ENCODE results near the gene CCDC88A.

The CCDC88A gene

GRCh38 chr2:55365303-55365702 lies 54.4 kb downstream of the CCDC88A start:
- no peak overlapping the region for H3K27ac ChIP-seq (ENCODE audit: extremely low read depth, low read depth, low read length)
- TF ChIP-seq, protein P1, sequence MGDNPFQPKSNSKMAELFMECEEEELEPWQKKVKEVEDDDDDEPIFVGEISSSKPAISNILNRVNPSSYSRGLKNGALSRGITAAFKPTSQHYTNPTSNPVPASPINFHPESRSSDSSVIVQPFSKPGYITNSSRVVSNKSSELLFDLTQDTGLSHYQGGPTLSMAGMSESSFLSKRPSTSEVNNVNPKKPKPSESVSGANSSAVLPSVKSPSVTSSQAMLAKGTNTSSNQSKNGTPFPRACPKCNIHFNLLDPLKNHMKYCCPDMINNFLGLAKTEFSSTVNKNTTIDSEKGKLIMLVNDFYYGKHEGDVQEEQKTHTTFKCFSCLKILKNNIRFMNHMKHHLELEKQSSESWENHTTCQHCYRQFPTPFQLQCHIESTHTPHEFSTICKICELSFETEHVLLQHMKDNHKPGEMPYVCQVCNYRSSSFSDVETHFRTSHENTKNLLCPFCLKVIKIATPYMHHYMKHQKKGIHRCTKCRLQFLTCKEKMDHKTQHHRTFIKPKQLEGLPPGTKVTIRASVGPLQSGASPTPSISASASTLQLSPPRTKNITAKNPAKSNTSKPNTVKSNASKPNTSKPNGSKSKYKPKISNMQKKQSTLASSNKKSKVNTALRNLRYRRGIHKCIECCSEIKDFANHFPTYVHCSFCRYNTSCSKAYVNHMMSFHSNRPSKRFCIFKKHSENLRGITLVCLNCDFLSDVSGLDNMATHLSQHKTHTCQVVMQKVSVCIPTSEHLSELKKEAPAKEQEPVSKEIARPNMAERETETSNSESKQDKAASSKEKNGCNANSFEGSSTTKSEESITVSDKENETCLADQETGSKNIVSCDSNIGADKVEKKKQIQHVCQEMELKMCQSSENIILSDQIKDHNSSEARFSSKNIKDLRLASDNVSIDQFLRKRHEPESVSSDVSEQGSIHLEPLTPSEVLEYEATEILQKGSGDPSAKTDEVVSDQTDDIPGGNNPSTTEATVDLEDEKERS (tag by site-specific recombination; IDR thresholded peaks at IDR 0.05): no peak
- no peak for TF ChIP-seq ZNF433 (tag by site-specific recombination; IDR thresholded peaks at IDR 0.05; ENCODE audit: low read depth)
- no peak for TF ChIP-seq ZFP37 (tag by site-specific recombination; IDR thresholded peaks at IDR 0.05)
- TF ChIP-seq ZNF19 (tag by site-specific recombination; IDR thresholded peaks at IDR 0.05; ENCODE audit: low read depth): no peak
- no peak for TF ChIP-seq ZNF654 (tag by site-specific recombination; IDR thresholded peaks at IDR 0.05; ENCODE audit: low read depth)
- TF ChIP-seq ZNF112 (tag by site-specific recombination; IDR thresholded peaks at IDR 0.05): no peak
- TF ChIP-seq ZNF76 (tag by site-specific recombination; IDR thresholded peaks at IDR 0.05; ENCODE audit: borderline replicate concordance, low read depth): no peak
- TF ChIP-seq ZNF692 (tag by site-specific recombination; IDR thresholded peaks at IDR 0.05): no peak
- no peak for TF ChIP-seq ZNF280C (tag by site-specific recombination; IDR thresholded peaks at IDR 0.05)
- TF ChIP-seq KLF16 (tag by site-specific recombination; IDR thresholded peaks at IDR 0.05): no peak
- no peak for TF ChIP-seq MZF1 (tag by site-specific recombination; IDR thresholded peaks at IDR 0.05; ENCODE audit: borderline replicate concordance)
- no peak for TF ChIP-seq PRDM10 (tag by site-specific recombination; IDR thresholded peaks at IDR 0.05)
- no peak for TF ChIP-seq ZNF335 (tag by site-specific recombination; conservative IDR thresholded peaks at IDR 0.05)
- no peak for TF ChIP-seq ZNF660 (tag by site-specific recombination; IDR thresholded peaks at IDR 0.05)
- TF ChIP-seq, protein P2, sequence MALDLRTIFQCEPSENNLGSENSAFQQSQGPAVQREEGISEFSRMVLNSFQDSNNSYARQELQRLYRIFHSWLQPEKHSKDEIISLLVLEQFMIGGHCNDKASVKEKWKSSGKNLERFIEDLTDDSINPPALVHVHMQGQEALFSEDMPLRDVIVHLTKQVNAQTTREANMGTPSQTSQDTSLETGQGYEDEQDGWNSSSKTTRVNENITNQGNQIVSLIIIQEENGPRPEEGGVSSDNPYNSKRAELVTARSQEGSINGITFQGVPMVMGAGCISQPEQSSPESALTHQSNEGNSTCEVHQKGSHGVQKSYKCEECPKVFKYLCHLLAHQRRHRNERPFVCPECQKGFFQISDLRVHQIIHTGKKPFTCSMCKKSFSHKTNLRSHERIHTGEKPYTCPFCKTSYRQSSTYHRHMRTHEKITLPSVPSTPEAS (tag by site-specific recombination; IDR thresholded peaks at IDR 0.05): no peak
- no peak for TF ChIP-seq ZNF416 (tag by site-specific recombination; IDR thresholded peaks at IDR 0.05)
- no peak for TF ChIP-seq ZNF768 (tag by site-specific recombination; IDR thresholded peaks at IDR 0.05)
- no peak for TF ChIP-seq ZNF488 (tag by site-specific recombination; IDR thresholded peaks at IDR 0.05)
- TF ChIP-seq ZNF114 (tag by site-specific recombination; IDR thresholded peaks at IDR 0.05): no peak
- no peak for TF ChIP-seq GFI1B (tag by site-specific recombination; IDR thresholded peaks at IDR 0.05)
- POLR2A ChIA-PET: no interaction called here
- peaks cover 0 to 4% of the 10 kb centered on the region in 2 experiments; a peak in 2 of 3 replicates for H3K36me3 ChIP-seq (ENCODE audit: control insufficient read depth in 2 of 2, insufficient read depth in 1 of 2, low read length in 2 of 2)
- no peak overlapping the region for H3K4me3 ChIP-seq (ENCODE audit: low read depth, low read length)
- no peaks in the 10 kb centered on the region for H3K9me3 ChIP-seq (ENCODE audit: control insufficient read depth, insufficient read depth, low read depth, low read length)
- H3K4me1 ChIP-seq (ENCODE audit: control insufficient read depth, insufficient read depth, low read length): peaks cover 5% of the 10 kb centered on the region; the same call in 1 of the 2 replicates
- CTCF ChIA-PET: interaction anchor here (0.7 to 1.0 kb wide), 2 partner anchors 8 to 66 kb away, joined by 3 read pairs; no protein-coding TSS in a partner anchor

Measured in HEK293 (cell line).